ENCODE results near the gene TNS1. TPM values are rescaled to one million over a fixed set of nuclear protein-coding genes. Genes with fewer than 3 reads are reported as not detected.

Gene TNS1
- total and polyA plus RNA-seq, 4 donors, result 67.0 to 377 (median 208) TPM

- no peaks in the 10 kb centered on the region for H3K27me3 ChIP-seq (ENCODE audit: control insufficient read depth in 3 of 3, insufficient read depth in 3 of 3, low read length in 2 of 3)
- peaks cover 0 to 12% (median under 1%) of the 10 kb centered on the region in 4 donors for H3K9me3 ChIP-seq (ENCODE audit: control insufficient read depth in 4 of 4, insufficient read depth in 3 of 4, low read length in 3 of 4)
- H3K4me1 ChIP-seq (ENCODE audit: control insufficient read depth in 5 of 5, insufficient read depth in 5 of 5, low read length in 5 of 5), result peaks cover 23 to 74% (median 39%) of the 10 kb centered on the region in 5 donors
- H3K36me3 ChIP-seq (ENCODE audit: control insufficient read depth in 4 of 4, insufficient read depth in 4 of 4, low read length in 4 of 4), result peaks cover 29 to 51% (median 47%) of the 10 kb centered on the region in 4 donors
- WGBS, 2 donors, result 88 to 91% methylated on average over 2 of the region's 2 CpGs
- H3K9ac ChIP-seq (ENCODE audit: insufficient read depth in 1 of 2, low read length in 2 of 2), result no peak overlapping the region
- no peak for TF ChIP-seq CTCF (IDR thresholded peaks at IDR 0.05; ENCODE audit: control extremely low read depth, extremely low read depth)
- ATAC-seq (ENCODE audit: insufficient read depth, low FRiP score), result no peak
- no peak for DNase-seq
- peak overlapping the region; percentile 9 to 24 for H3K27ac ChIP-seq (ENCODE audit: low read depth in 1 of 2, low read length in 1 of 2)
- no peak overlapping the region for H3K4me3 ChIP-seq
These were observed 155.7 kb downstream of the TNS1 start for GRCh38 chr2:217847115-217847514.

- TF ChIP-seq CTCF (IDR thresholded peaks at IDR 0.05; ENCODE audit: control extremely low read depth, extremely low read depth), result no peak
- H3K36me3 ChIP-seq (ENCODE audit: control insufficient read depth in 4 of 4, insufficient read depth in 4 of 4, low read length in 4 of 4), result peaks cover 29 to 59% (median 52%) of the 10 kb centered on the region in 4 donors
- no peak overlapping the region for H3K4me3 ChIP-seq
- no peaks in the 10 kb centered on the region for H3K27me3 ChIP-seq (ENCODE audit: control insufficient read depth in 3 of 3, insufficient read depth in 3 of 3, low read length in 2 of 3)
- WGBS, 2 donors, result 57 to 63% methylated on average over 3 of the region's 3 CpGs
- H3K9me3 ChIP-seq (ENCODE audit: control insufficient read depth in 4 of 4, insufficient read depth in 3 of 4, low read length in 3 of 4), result peaks cover 0 to 12% (median under 1%) of the 10 kb centered on the region in 4 donors
- H3K4me1 ChIP-seq (ENCODE audit: control insufficient read depth in 5 of 5, insufficient read depth in 5 of 5, low read length in 5 of 5), result peaks cover 21 to 76% (median 40%) of the 10 kb centered on the region in 5 donors
- no peak for DNase-seq
- H3K9ac ChIP-seq (ENCODE audit: insufficient read depth in 1 of 2, low read length in 2 of 2), result no peak overlapping the region
- ATAC-seq (ENCODE audit: insufficient read depth, low FRiP score), result peak; percentile 16
- peak overlapping the region; percentile 27 to 37 for H3K27ac ChIP-seq (ENCODE audit: low read depth in 1 of 2, low read length in 1 of 2)
These were observed 156.5 kb downstream of the TNS1 start for GRCh38 chr2:217846321-217846743.

GRCh38 chr2:217845301-217845700 lies 157.5 kb downstream of the TNS1 start:
- no peak for TF ChIP-seq CTCF (IDR thresholded peaks at IDR 0.05; ENCODE audit: control extremely low read depth, extremely low read depth)
- H3K36me3 ChIP-seq (ENCODE audit: control insufficient read depth in 4 of 4, insufficient read depth in 4 of 4, low read length in 4 of 4), result peaks cover 29 to 65% (median 57%) of the 10 kb centered on the region in 4 donors
- peaks cover 11 to 76% (median 36%) of the 10 kb centered on the region in 5 donors for H3K4me1 ChIP-seq (ENCODE audit: control insufficient read depth in 5 of 5, insufficient read depth in 5 of 5, low read length in 5 of 5)
- H3K27me3 ChIP-seq (ENCODE audit: control insufficient read depth in 3 of 3, insufficient read depth in 3 of 3, low read length in 2 of 3), result no peaks in the 10 kb centered on the region
- ATAC-seq (ENCODE audit: insufficient read depth, low FRiP score) (no peak), DNase-seq (no peak)
- no peak overlapping the region for H3K9ac ChIP-seq (ENCODE audit: insufficient read depth in 1 of 2, low read length in 2 of 2)
- H3K9me3 ChIP-seq (ENCODE audit: control insufficient read depth in 4 of 4, insufficient read depth in 3 of 4, low read length in 3 of 4), result peaks cover 0 to 12% (median under 1%) of the 10 kb centered on the region in 4 donors
- H3K4me3 ChIP-seq, result no peak overlapping the region
- WGBS, 2 donors, result 97 to 100% methylated on average over 1 of the region's 1 CpG
- peak overlapping the region in 1 of 2 donors; percentile 46 for H3K27ac ChIP-seq (ENCODE audit: low read depth in 1 of 2, low read length in 1 of 2)

- Histone ChIP-seq H3K9me3 (ENCODE audit: control insufficient read depth in 4 of 4, insufficient read depth in 3 of 4, low read length in 3 of 4) (peaks cover 0 to 12% (median under 1%) of the 10 kb centered on the region in 4 donors), H3K9ac (ENCODE audit: insufficient read depth in 1 of 2, low read length in 2 of 2) (no peak overlapping the region), H3K27me3 (ENCODE audit: control insufficient read depth in 3 of 3, insufficient read depth in 3 of 3, low read length in 2 of 3) (no peaks in the 10 kb centered on the region), H3K4me1 (ENCODE audit: control insufficient read depth in 5 of 5, insufficient read depth in 5 of 5, low read length in 5 of 5) (peaks cover 7 to 76% (median 34%) of the 10 kb centered on the region in 5 donors), H3K4me3 (no peak overlapping the region), H3K36me3 (ENCODE audit: control insufficient read depth in 4 of 4, insufficient read depth in 4 of 4, low read length in 4 of 4) (peaks cover 29 to 68% (median 58%) of the 10 kb centered on the region in 4 donors), H3K27ac (ENCODE audit: low read depth in 1 of 2, low read length in 1 of 2) (no peak overlapping the region)
- ATAC-seq (ENCODE audit: insufficient read depth, low FRiP score) (no peak), DNase-seq (no peak)
- TF ChIP-seq CTCF (IDR thresholded peaks at IDR 0.05; ENCODE audit: control extremely low read depth, extremely low read depth), result no peak
- WGBS, 2 donors, result 81 to 85% methylated on average over 1 of the region's 1 CpG
These were observed 158.1 kb downstream of the TNS1 start for GRCh38 chr2:217844696-217845095.
